Stromal cell of bone marrow (primary cell): ENCODE data around the gene USF1.

Experiments
- DNase-seq: peaks from one replicate; pipeline ENCODE4 v3.0.0-alpha.2; 2012; ENCODE audit warnings: low read depth

Gene USF1, protein sequence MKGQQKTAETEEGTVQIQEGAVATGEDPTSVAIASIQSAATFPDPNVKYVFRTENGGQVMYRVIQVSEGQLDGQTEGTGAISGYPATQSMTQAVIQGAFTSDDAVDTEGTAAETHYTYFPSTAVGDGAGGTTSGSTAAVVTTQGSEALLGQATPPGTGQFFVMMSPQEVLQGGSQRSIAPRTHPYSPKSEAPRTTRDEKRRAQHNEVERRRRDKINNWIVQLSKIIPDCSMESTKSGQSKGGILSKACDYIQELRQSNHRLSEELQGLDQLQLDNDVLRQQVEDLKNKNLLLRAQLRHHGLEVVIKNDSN

DNA sequence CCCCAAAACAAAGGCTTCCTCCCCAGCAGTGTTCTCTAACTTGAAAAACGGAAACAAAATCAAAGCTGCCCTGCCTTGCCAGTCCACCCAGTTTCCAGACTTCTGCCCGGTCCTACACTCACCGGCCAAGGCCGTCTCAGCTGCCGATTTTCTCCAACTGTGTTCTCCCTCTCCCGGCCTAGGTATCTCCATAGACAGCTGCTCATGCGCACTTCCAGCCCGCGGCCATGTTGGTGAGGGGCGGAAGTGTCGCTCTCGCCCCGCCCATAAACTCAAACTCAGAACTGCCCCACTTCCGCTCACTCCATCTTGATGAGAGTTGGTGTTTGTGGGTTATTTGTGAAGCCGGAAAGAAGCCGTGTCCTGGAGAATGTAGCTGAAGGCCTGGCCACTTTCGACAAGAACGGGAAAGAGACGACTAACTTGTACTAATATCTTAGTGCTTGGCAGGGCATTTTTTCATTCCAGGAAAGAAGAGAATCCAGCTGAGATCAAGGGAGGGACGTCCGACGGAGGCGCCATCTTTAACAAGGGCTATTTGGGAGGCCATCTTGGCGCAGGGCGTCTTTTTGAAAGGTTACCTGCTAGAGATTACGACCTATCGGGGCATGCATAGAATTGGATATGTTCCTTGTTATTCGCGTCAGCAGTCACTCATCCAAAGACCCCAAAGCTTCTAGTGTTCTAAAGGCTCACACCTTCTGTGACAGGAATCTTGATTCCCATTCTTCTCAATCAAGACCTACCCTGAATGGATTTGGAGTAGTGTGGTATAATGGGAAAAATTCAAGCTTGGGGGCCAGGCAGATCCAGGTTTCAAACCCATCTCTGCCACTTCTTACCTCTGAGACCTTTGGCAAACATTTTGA lies at the start of gene USF1:
TSS of gene USF1 (minus strand) at position 242 of the 869 bp plus-strand sequence. CDS start 2,702 bp downstream, outside the sequence.
- DNase-seq, result peak; percentile 92

GRCh38 chr1:161095230-161095629 lies 49.5 kb upstream of the USF1 start:
- no peak for DNase-seq

DNA sequence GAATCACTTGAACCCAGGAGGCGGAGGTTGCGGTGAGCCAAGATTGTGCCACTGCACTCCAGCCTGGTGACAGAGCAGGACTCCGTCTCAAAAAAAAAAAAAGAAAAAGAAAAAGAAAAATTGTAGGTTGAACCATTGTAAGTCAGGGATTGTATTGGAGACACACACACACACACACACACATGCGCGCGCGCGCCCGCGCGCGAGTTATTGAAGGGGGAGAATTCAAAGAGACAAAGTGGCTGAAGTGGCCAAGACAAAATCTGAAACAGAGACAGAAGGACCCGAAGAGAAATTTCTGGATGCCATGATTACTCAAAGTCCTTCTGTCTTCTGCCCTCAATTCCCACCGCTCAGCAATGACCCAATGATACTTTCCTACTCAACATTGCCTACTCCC lies 48.7 kb upstream of the USF1 start:
- no peak for DNase-seq

DNA sequence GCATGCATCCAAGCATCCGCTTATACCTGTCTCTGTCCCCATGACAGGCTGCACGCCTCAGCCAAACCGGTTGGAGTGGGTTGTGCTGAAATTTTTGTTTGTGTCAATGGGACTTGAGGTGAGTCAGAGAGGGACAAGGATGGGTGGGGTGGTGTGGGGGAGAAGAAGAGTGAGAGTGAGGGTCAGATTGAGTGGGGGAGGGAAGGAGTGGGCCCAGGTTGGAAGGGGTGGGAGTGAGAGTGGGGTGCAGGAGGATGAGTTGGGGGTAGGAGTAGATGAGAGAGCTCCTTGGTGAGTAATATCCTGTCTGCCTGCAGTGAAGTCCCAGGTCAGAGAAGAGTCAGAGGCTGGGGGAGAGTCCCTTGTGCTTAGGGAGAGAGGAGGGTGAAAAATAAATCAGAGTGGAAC lies 46.8 kb upstream of the USF1 start:
- no peak for DNase-seq

- no peak for DNase-seq
These were observed 46.2 kb upstream of the USF1 start for GRCh38 chr1:161091796-161092507.

DNA sequence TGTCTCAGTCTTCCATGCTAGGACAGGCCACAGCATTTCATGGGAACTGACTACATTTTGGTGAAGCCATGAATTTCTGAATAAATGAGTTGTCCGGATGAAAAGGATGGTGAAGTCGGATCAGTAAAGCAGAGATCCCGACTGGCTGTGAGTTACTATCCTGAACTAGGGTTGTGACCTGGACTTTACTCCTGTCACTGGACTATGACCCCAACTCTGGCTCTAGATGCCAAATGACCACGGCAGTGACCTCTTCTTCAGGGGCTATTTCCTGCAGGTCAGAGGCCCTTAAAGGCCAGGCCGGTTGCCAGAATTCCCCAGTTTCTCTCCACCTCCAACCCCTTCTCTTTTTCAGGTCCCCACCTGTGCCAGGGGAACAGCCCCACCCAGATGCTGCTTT lies 45.3 kb upstream of the USF1 start:
- DNase-seq, result no peak

GRCh38 chr1:161090617-161091016 lies 44.8 kb upstream of the USF1 start:
- DNase-seq, result no peak

- no peak for DNase-seq
These were observed 44.2 kb upstream of the USF1 start for GRCh38 chr1:161089938-161090337.

- DNase-seq, result no peak
These were observed 43.6 kb upstream of the USF1 start, which contains the start of gene NECTIN4 for GRCh38 chr1:161089251-161089924. Gene NECTIN4, minus strand, starts transcription at chr1:161089558. Its CDS starts 262 bp downstream, at chr1:161089296.

DNA sequence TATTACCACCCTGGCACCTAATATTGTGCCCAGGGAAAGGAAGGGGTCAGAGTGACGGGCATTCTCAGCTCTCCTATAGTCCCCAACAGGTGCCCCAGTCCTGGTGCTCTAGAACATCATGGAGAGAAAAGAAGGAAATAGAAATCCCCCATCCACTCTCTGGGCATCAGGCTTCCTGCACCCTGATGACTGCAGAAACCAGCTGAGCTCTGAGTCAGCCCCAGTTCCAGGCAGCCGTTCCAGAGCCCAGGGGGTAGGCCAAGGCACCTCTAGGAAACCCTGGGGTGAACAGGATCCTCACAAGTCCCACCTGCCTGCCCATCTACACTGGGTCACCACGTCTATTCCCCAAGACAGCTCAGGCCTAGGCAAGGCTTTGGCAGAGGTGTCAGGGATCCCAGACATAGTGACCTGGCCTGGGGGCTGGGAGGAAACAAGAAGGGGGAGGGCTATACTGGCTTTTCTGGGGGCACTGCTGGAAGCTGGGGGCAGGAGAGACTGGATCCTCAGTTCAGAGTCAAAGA lies 42.9 kb upstream of the USF1 start:
- peak; percentile 43 for DNase-seq

DNA sequence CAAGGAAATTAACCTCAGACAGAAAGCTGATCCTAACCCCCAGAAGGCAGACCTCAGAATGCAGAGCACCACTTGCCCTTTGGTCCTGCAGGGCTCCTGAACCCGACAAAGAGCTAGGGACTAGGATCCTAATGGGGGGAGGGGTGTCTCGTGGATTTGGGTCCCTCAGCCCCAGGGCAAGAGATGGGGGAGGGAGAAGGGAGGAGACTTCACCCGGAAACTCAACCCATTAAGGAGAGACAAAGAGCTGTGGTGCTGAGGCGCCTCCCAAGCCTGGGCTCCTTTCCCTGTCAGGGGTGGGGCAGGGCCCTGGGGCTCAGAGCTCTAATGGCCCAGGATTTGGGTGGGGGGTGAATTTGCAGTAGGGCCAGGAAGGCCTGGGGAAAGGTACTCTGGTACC lies 40.7 kb upstream of the USF1 start:
- DNase-seq, result no peak

DNA sequence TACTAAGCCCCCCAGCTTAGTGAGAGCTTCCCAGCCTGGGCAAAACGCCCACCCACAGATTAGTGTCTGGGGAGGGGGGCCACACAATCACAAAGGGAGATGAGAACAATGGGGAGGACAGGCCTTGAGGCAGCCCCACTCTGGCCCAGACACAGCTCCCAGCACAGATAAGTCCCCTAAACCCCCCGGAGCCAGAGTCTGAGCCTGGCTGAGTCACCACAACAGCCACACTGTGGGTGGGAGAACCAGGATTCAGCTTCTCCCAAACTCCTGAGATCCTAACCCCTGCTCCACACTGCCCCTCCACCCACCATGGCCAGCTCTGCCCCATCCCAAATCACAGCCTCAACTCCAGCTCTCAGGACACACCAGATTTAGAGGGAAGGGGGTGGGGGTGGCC lies 39.4 kb upstream of the USF1 start:
- DNase-seq, result no peak

GRCh38 chr1:161084597-161084988 lies 38.8 kb upstream of the USF1 start:
- no peak for DNase-seq

- DNase-seq, result no peak
These were observed 38.2 kb upstream of the USF1 start for GRCh38 chr1:161083748-161084596.

DNA sequence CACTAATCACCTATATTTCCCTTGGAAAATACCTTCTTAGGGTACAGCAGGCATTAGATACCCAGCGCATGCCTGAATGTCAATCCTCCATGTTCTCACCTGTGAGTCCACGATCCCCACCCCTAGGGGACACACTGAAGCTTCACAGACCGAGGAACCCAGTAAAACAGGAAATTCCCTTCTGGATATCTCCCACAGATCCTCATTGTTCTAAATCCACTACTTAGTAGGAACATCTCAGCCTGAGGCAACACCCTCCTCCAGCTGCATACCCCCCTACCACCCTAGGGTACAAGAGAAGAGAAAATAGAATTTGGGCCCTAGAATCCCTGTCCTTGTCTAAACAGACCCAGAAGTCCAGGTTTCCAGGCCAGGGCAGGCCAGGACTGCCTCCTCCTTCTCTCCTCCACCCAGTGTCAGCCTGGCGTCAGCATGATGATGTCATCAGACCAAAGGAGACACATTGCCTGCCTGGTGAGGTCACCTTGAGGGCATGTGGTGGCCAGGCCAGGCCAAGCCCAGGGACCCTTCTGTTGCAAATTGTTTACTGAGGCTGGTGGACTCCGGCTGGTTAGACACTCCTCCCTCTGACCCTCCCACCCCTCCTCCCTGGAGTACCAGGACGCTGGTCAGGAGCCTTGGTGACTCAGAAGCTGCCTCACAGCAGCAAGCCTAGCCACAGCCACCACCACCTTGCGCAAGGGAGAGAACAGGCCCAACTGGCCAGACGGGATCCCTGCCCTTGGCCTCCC lies 37.4 kb upstream of the USF1 start:
- DNase-seq, result peak; percentile 94

- DNase-seq, result no peak
These were observed 36.7 kb upstream of the USF1 start for GRCh38 chr1:161082483-161082882.

DNA sequence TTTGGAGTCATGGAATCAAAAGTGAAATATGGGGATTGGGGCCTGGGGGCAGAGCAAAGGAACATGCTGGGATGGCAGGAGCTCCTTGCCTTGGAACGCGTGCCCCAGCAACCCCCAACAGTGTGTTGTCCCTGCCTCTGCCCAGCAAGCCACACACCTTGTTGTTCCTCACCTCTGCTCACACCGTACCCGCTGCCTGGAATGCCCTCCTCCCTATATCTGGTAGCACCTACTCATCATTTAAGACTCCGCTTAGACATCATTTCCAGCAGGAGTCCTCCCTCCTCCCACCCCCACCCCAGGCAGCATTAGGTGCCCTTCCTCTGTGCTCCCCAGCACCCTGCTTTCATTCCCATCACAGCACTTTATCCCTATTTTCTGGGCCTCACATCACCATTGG lies 35.7 kb upstream of the USF1 start:
- DNase-seq, result no peak

DNA sequence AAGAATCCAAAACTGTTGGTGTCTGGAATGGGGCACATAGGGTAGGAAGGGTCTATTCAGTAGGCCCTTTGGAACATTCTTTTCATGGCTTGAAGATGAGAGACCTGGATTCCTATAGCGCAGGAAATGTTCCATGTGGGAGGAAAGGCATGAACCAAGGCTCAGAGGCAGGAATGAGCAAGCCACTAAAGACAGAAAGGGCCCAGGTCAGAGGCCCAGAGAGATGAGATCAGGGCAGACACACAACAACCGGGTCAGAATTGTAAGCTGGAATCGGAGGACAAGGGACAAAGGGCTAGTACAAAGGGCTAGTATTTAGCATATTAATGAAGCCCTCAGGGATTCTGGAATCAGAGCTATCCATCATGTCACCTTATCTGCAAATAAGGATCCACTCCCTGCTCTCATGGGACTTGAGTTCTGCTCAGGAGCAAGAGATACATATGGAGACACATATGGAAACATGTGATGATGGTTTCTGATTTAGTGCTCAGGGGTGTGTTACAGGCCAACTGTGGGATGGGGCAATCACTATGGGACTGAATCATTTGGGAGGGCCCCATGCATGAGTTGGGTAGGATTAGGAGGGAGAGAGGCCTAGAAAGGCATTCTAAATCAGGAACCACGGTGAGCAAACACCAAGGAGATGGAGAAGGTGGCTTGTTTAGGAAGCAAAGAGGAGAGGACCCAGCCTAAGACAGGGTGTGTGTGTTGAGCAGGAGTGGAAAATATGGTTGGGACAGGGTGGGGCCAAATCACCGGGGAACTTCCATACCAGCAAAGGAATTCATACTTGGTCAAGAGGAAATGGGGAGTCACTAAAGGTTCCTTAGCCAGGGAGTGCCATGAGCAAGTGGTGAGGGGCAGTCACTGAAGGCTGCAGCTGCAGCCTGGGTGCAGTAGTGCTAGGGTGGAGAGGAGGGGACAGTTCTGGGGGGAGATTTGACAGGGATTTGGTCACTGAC lies 34.9 kb upstream of the USF1 start:
- DNase-seq, result peak; percentile 16
